Ishikawa (cell line): ENCODE data around the gene CHMP6.

ENCODE experiments used
- YY1 ChIP-seq: IDR thresholded peaks from 2 replicates; pipeline ENCODE4 v1.6.1; 2012; ENCODE audit warnings: low read depth
- TF ChIP-seq, protein P1 (sequence below): IDR thresholded peaks from 2 replicates; pipeline ENCODE4 v1.6.1; 2012; ENCODE audit warnings: low read depth, mild to moderate bottlenecking

DNA sequence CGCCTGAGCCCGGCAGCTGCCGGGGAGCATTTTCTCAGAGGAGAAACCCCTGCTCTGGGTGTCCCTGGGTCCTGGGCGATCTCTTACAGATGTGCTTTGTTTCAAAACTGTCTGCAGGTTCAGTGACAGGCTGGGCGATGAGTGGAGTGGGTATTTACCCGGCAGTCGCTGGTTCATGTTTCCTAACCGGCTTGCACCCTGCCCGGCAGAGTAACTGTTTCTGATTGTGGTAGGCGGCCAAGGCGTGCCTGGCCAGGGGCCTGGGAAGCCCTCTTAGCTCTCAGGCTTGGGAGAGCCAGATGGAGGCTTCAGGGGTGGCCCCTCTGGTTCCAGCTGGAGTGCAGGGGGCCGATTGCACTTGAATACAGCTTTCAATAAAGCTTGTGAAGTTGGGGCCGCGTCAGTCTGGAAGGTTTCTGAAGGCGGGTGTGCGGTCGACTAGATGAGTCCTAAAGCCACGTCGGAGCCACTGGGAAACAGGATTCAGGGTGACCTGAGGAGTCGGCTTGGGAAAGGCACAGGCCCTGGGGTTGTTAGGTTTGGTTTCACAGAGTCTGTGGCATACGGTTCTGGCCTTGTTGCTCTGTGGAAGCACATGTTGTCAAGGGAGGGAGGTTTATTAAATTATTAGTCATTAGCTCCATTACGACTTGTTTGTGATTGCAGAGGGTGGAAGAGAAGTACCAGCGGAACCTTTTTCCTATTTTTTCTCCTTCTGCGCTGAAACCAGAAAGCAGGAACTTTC is 44.7 kb downstream of the CHMP6 start:
- TF ChIP-seq, protein P1, sequence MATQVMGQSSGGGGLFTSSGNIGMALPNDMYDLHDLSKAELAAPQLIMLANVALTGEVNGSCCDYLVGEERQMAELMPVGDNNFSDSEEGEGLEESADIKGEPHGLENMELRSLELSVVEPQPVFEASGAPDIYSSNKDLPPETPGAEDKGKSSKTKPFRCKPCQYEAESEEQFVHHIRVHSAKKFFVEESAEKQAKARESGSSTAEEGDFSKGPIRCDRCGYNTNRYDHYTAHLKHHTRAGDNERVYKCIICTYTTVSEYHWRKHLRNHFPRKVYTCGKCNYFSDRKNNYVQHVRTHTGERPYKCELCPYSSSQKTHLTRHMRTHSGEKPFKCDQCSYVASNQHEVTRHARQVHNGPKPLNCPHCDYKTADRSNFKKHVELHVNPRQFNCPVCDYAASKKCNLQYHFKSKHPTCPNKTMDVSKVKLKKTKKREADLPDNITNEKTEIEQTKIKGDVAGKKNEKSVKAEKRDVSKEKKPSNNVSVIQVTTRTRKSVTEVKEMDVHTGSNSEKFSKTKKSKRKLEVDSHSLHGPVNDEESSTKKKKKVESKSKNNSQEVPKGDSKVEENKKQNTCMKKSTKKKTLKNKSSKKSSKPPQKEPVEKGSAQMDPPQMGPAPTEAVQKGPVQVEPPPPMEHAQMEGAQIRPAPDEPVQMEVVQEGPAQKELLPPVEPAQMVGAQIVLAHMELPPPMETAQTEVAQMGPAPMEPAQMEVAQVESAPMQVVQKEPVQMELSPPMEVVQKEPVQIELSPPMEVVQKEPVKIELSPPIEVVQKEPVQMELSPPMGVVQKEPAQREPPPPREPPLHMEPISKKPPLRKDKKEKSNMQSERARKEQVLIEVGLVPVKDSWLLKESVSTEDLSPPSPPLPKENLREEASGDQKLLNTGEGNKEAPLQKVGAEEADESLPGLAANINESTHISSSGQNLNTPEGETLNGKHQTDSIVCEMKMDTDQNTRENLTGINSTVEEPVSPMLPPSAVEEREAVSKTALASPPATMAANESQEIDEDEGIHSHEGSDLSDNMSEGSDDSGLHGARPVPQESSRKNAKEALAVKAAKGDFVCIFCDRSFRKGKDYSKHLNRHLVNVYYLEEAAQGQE = no peak
- TF ChIP-seq YY1 = no peak
